WTC11 (cell line): ENCODE results near the gene TNKS2.

Experiments
- FOXK1 ChIP-seq: sonication (generic); formaldehyde crosslinking; IDR thresholded peaks from 2 replicates; pipeline ENCODE4 v1.8.0; 2022; ENCODE audit warnings: mild to moderate bottlenecking, moderate library complexity, missing genetic modification reagents
- KAT7 ChIP-seq: sonication (generic); formaldehyde crosslinking; IDR thresholded peaks from 2 replicates; pipeline ENCODE4 v1.8.1; 2023; ENCODE audit warnings: missing genetic modification reagents, mild to moderate bottlenecking, borderline replicate concordance
- MYBL2 ChIP-seq: sonication (generic); formaldehyde crosslinking; IDR thresholded peaks from 2 replicates; pipeline ENCODE4 v1.8.1; 2023; ENCODE audit warnings: mild to moderate bottlenecking, moderate library complexity, missing genetic modification reagents
- NFYB ChIP-seq: sonication (generic); formaldehyde crosslinking; conservative IDR thresholded peaks from 2 replicates; pipeline ENCODE4 v1.8.0; 2022; ENCODE audit warnings: low read depth, missing genetic modification reagents
- ZNF121 ChIP-seq: sonication (generic); formaldehyde crosslinking; IDR thresholded peaks from 2 replicates; pipeline ENCODE4 v1.8.0; 2023; ENCODE audit warnings: missing genetic modification reagents
- TF ChIP-seq, protein P1 (sequence below): fragments of 200-600 bp; IDR thresholded peaks from 2 replicates; pipeline ENCODE4 v1.8.0; 2022; ENCODE audit warnings: antibody characterized with exemption

- TF ChIP-seq, protein P1, sequence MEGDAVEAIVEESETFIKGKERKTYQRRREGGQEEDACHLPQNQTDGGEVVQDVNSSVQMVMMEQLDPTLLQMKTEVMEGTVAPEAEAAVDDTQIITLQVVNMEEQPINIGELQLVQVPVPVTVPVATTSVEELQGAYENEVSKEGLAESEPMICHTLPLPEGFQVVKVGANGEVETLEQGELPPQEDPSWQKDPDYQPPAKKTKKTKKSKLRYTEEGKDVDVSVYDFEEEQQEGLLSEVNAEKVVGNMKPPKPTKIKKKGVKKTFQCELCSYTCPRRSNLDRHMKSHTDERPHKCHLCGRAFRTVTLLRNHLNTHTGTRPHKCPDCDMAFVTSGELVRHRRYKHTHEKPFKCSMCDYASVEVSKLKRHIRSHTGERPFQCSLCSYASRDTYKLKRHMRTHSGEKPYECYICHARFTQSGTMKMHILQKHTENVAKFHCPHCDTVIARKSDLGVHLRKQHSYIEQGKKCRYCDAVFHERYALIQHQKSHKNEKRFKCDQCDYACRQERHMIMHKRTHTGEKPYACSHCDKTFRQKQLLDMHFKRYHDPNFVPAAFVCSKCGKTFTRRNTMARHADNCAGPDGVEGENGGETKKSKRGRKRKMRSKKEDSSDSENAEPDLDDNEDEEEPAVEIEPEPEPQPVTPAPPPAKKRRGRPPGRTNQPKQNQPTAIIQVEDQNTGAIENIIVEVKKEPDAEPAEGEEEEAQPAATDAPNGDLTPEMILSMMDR, result no peak
- TF ChIP-seq KAT7 (CRISPR knock-in tag) (no peak), ZNF121 (no peak), NFYB (no peak), MYBL2 (no peak), FOXK1 (CRISPR knock-in tag) (no peak)
Observed at GRCh38 chr10:91824076-91824475, 25.9 kb downstream of the TNKS2 start.
